Measurements from ENCODE around the gene GYG1.

DNA sequence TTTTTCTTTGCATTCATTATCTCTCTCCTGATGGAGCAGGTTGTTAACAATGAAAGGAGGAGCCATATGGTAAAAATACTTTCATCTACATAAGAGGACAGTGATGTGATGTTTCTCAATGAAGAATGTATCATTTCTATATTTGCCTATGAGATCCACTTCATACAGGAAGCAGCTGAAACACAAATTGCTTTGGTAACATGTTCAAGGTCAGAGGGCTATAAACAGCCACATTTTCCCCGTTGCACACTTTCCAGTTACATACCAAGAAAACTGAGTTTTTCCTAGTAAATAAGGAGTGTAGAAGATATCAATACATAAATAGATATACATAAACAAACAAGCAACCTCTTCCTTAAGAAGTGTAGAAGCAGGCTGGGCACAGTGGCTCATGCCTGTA, 32.6 kb upstream of the GYG1 start:
- TF ChIP-seq POLR2A (IDR thresholded peaks at IDR 0.05), result no peak
- TF ChIP-seq CTCF (IDR thresholded peaks at IDR 0.05), result no peak

Measured in lower leg skin (tissue), 3 donors.